ENCODE measurements around the gene PLA2R1.

- TF ChIP-seq NR2C2 (CRISPR knock-in tag; IDR thresholded peaks at IDR 0.05), result no peak
- TF ChIP-seq JUN (CRISPR knock-in tag; IDR thresholded peaks at IDR 0.05), result no peak
- no peak for TF ChIP-seq CTCF (IDR thresholded peaks at IDR 0.05)
- no peak for TF ChIP-seq ESRRA (CRISPR knock-in tag; IDR thresholded peaks at IDR 0.05; ENCODE audit: borderline replicate concordance)
- TF ChIP-seq ATF3 (CRISPR knock-in tag; conservative IDR thresholded peaks at IDR 0.05), result no peak
- no peak for TF ChIP-seq NFYB (CRISPR knock-in tag; conservative IDR thresholded peaks at IDR 0.05; ENCODE audit: low read depth)
- no peak for TF ChIP-seq MAX (CRISPR knock-in tag; IDR thresholded peaks at IDR 0.05)
These were observed 16.7 kb downstream of the PLA2R1 start for GRCh38 chr2:160045703-160046210.

Data from WTC11 (cell line).